ENCODE results near the gene PIGM.

GRCh38 chr1:159999204-159999603, 32.6 kb downstream of the PIGM start:
- TF ChIP-seq CTCF (conservative IDR thresholded peaks at IDR 0.05; ENCODE audit: low read depth, low read length) (no peak), EZH2 (IDR thresholded peaks at IDR 0.05; ENCODE audit: borderline replicate concordance, low read depth, low read length, poor library complexity, severe bottlenecking) (no peak)

Data from A673 (cell line).